Measurements from ENCODE around the gene CACNB2.

CACNB2 gene

DNA sequence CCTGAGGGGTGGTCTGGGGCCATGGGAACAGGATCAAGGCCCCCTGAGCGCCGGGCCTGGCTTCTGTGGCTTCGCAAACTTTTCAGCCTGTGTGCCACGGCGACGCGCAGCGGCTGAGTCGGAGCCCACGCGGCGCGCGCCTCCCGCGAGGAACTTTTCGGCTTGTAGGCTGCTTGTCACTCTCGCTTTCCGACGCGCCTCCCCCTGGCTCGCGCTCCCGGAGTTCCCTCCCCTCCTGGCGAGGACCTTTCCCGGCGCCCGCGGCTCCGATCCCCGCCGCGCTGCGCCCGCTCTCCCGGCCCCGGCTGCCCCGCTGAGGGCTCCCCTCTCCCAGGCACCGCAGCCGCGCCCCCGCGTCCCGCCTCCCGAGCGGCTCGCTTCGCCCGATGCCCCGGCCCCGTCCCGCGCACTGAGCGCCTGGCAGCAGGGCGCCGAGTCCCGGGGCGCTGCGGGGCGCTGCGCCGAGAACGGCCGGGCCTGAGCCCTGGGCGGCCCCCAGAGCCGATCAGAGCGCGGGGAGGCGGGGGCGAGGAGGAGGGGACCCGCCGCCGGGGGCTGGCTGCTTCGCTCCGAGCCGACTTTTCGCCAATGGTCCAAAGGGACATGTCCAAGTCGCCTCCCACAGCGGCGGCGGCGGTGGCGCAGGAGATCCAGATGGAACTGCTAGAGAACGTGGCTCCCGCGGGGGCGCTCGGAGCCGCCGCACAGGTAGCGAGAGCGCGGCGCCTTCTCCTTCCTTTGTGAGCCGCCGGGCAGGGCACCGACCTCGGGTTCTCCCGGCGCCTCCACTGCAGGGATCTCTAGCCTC, at the start of gene CACNB2:
Gene CACNB2 (plus strand): TSS at position 276 of the 808 bp plus-strand sequence.
- DNase-seq (ENCODE audit: low read depth in 2 of 2), result no peak

- no peak for DNase-seq (ENCODE audit: low read depth in 2 of 2)
Measured at GRCh38 chr10:18094332-18094731, 45.9 kb upstream of the CACNB2 start.

GRCh38 chr10:18094793-18095192, 45.4 kb upstream of the CACNB2 start:
- no peak for DNase-seq (ENCODE audit: low read depth in 2 of 2)

GRCh38 chr10:18097524-18097923, 42.7 kb upstream of the CACNB2 start:
- no peak for DNase-seq (ENCODE audit: low read depth in 2 of 2)

- DNase-seq (ENCODE audit: low read depth in 2 of 2), result no peak
Measured at GRCh38 chr10:18098201-18098600, 42.0 kb upstream of the CACNB2 start.

GRCh38 chr10:18099415-18099814, 40.8 kb upstream of the CACNB2 start:
- no peak for DNase-seq (ENCODE audit: low read depth in 2 of 2)

DNA sequence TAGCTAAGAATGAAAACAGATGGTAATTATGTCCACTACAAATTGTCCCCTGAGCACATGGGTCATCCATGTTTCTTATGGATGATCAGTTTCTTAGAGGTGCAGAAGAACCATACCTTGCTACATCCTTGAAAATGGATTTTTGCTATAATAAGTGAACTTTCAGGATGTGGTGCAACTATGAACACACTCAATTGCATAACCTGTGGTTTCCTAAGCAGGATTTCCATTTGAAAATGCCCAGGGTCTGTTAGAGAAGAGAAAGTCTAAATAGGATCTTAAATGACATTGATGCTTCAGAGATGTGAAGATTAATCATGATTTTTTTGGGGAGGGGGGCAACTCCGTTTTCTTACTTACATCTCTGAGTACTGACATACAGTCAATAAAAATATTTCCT, 39.6 kb upstream of the CACNB2 start:
- DNase-seq (ENCODE audit: low read depth in 2 of 2), result no peak

DNA sequence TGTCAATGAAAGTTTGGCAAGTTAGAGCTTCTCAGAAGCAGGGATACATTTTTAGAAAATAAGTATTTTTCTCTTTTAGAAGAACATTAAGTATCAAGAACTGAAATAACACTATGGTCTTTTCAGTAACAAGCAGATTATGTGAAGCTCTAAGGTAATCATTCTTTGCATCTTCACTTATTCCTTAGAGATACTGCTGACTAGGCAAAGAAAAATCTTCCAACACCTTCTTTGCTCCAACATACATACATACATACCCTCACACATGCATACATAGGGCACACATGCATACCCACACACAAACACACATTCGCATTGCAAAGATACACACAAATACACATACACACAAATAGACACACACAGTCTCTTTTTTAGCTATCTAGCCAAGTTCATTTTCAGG, 37.8 kb upstream of the CACNB2 start:
- no peak for DNase-seq (ENCODE audit: low read depth in 2 of 2)

- peak; percentile 4 to 21 for DNase-seq (ENCODE audit: low read depth in 2 of 2)
Measured at GRCh38 chr10:18104223-18104872, 35.9 kb upstream of the CACNB2 start.

DNA sequence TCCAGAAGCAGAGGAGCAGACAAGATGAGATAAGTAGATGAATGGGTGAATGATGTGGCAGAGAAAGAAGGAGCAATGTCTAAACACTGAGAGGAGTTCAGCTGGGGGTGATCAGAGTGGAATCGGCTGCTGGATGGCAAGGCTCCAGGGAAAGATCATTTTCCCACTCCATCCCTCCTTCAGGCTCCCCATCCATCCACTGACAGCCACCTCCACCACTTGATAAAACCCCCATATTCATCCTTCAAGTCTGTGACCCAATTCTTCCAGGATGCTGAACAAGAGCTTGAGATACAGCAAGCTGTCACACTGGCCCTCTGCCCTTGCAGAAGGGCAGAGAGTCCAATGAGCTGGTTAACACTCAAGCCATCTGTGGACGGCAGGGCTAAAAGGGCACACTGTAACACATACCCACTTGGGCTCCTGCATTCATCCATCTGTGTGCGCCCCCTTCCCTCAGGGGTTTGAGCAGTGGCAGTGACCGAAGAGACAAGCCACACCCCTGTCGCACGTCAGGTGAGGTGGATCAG, 30.8 kb upstream of the CACNB2 start:
- no peak for DNase-seq (ENCODE audit: low read depth in 2 of 2)

DNA sequence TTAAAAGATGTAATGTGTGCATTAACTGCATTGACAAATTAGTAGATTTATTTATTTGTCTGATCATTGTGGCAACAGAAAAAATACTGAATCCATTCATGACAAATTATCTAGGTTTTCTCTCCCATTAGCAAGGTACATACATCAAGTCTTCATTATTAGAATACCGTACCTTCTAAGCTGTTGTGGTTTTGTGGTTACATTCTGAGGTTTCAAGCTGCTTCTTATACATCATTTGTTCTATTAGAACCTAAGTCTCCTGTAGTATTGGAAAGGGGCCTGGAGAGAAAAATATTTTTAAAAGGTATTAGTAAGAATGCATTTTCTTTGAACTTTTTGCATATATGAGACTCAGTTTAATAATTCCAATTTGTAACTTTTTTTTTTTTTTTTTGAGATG, 26.3 kb upstream of the CACNB2 start:
- DNase-seq (ENCODE audit: low read depth in 2 of 2), result no peak

GRCh38 chr10:18117276-18117675, 22.9 kb upstream of the CACNB2 start:
- DNase-seq (ENCODE audit: low read depth in 2 of 2), result no peak

- no peak for DNase-seq (ENCODE audit: low read depth in 2 of 2)
Measured at GRCh38 chr10:18122753-18123152, 17.5 kb upstream of the CACNB2 start.

- DNase-seq (ENCODE audit: low read depth in 2 of 2), result no peak
Measured at GRCh38 chr10:18133046-18133445, 7.2 kb upstream of the CACNB2 start.

GRCh38 chr10:18134509-18134908, 5.7 kb upstream of the CACNB2 start:
- DNase-seq (ENCODE audit: low read depth in 2 of 2), result no peak

DNA sequence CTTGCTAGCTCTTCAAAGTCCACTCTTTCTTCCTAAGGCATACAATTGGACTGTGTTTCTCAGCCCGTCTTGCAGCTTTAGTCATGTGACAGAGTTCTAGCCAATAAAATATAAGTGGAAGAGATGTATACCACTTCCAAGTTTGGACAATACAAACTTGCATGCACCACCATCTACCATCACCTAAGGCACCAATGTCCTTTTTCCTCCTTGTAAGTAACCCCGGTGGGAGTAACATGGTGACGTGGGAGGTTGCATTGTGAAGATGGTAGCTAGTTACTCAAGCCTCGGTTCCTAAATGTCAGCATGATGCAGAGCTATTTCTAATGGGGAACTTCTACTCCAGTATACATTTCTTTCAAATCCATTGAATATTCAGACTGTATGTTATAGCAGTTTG, 5.3 kb upstream of the CACNB2 start:
- no peak for DNase-seq (ENCODE audit: low read depth in 2 of 2)

DNA sequence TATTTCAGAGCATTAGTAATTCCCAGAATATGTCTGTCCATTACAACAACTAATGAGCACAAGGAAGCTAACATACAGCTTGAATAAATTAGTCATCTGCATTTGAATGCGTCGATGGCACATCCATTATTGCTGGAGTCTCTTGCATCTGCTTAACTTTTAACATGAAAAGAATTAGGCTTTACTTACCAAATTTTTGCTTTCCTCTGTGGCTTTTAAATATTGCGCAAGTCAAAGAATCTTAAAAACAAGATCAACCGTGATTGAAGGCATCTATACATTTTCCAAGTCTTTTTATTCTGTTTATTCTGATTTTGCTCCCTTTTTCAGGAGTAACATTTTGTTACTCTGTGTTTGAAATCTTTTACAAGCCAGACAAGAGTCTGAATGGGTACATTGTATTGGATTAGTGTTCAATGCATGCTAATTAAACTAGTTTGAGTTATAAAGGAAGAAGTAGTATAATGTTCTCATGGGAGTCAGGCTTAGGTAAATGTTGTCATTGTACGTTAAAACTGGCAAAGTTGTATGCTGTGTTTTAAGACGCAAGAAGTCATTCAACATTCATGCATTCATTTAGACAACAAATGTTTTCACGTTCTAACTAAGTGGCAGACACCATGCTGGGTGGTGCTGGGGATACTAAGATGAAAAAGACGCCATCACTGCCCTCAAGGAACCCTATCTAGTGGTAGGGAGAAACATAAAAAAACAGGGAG, 4.0 kb upstream of the CACNB2 start:
- DNase-seq (ENCODE audit: low read depth in 2 of 2), result no peak

DNA sequence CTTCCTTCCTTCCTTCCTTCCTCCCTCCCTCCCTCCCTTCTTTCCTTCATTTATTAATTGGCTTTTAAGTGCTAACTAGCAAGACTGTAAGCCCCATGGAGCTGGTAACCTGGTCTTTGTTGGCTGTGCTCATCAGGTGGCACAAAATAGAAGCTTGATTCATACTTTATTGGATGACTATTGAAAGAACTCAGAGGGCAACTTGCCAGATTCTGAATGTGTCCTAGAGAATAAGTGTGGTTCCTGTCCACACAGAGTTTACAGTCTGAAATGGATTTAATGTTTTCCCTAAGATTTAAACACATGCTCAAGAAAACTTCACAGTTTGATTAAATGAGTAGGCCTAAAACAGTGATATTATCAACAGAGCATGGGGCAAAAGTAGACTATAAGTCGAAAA, 3.1 kb upstream of the CACNB2 start:
- DNase-seq (ENCODE audit: low read depth in 2 of 2), result no peak

DNA sequence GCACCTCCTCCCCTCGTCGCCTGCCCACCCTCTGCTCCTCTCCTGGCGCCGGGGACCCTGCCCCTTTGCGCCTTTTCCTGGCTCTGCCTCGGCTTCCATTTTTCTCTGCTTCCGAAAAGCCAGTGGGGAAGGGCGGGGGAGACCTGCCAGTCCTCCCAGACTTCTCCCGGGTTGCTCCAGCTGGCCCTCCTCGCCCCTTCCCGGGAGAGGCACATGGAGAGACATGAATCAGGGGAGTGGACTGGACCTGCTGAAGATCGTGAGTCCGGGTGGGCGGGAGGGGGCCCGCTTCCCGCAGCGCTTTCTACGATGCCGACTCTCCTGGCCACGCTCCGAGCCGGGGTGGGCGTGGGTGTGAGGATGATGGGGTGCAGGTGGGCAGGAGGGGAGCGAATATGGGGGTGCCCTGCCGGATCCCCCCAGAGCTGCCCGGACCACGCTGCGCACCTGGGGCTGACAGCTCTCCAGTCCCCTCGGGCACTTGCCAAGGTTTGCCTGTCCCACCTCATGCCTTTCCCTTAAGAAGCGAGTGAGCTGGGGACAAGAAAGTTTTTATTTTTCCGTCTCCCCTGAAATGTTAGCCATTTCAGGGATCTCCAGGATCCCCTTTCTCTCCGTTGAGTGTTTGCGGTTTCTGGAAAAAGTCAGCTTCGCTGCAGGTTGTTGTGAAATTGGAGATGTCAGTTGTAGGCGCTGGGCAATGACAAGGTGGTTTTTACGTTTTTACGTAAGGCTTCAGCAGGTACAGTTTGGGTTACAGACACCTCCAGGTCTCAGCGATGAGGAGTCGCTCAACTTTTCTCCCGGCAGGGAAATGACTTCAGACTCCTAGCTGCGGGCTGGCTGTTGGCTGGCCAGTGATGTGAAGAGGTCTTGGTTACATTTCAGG, 977 bp downstream of the CACNB2 start:
- no peak for DNase-seq (ENCODE audit: low read depth in 2 of 2)

DNA sequence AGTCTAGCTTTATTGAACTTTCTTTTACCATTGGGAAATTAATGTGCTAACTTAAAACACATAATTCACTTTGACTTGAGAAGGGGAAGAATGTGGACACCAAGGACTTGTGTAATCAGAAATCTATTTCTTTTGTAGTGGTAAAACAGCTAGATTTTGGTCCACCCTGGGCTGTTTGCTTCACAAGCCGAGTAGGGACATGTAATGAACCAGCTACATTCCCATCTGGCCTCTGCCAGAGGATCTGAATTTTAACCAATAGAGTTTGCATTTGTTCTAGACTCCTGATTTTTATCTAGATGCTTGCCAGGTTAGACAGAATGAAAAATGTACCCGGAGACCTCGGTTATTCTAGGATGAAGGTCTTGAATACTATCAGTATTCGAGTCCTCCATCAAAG, 1.9 kb downstream of the CACNB2 start:
- no peak for DNase-seq (ENCODE audit: low read depth in 2 of 2)

DNA sequence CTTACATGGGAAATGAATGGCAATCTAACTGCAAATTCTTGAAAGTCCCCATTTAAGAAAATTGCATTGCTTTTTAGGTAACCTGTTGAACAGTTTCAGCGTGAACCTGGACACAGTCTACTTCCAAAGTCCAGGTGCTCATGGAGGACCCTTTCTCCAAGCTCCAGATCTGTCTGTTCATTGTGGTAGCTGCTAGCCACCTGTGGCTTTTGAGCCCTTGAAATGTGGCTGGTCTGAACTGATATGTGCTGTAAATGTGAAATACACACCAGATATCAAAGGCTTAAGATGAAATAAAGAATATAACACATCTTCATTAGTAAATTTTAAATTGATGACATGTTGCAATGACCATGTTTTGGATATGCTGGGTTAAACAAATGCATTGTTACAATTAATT, 4.2 kb downstream of the CACNB2 start:
- DNase-seq (ENCODE audit: low read depth in 2 of 2), result no peak

- DNase-seq (ENCODE audit: low read depth in 2 of 2), result no peak
Measured at GRCh38 chr10:18144928-18145327, 4.7 kb downstream of the CACNB2 start.

Measured in stimulated activated CD4-positive, alpha-beta T cell treated with anti-CD3 and anti-CD28 coated beads, Interleukin-1b, Interleukin-23, amount 100 ng/mL, for 4 hours (primary cell).